K562 (cell line): Measurements from ENCODE around the gene LPCAT3. TPM values are rescaled to one million over a fixed set of nuclear protein-coding genes. Genes with fewer than 3 reads are reported as not detected.
A peak's percentile ranks its signal among the peaks of the same experiment; 100 is the strongest.

Experiments used
- CHD4 ChIP-seq: fragments of 200-600 bp; sonication (generic); IDR thresholded peaks from 3 replicates; pipeline ENCODE4 v1.6.1; 2012; ENCODE audit warnings: low read depth, mild to moderate bottlenecking, mixed read lengths, low read length, inconsistent platforms; ENCODE audit not compliant: insufficient read depth, insufficient replicate concordance, poor library complexity, severe bottlenecking
- RAD51 ChIP-seq: fragments of 450-650 bp; IDR thresholded peaks from 2 replicates; pipeline ENCODE4 v1.7.1; 2016; ENCODE audit warnings: low read depth, mild to moderate bottlenecking, borderline replicate concordance
- RBM22 ChIP-seq: fragments of 200-400 bp; formaldehyde crosslinking; IDR thresholded peaks from 2 replicates; pipeline ENCODE4 v1.6.1; 2018; ENCODE audit warnings: low read length, low read depth; ENCODE audit not compliant: poor library complexity, severe bottlenecking
- RBM25 ChIP-seq: fragments of 200-400 bp; formaldehyde crosslinking; IDR thresholded peaks from 2 replicates; pipeline ENCODE4 v1.6.1; 2018; ENCODE audit warnings: low read length, low read depth, moderate library complexity; ENCODE audit not compliant: severe bottlenecking
- SP1 ChIP-seq: sonication (generic); formaldehyde crosslinking; IDR thresholded peaks from 2 replicates; pipeline ENCODE4 v1.8.1; 2022; ENCODE audit warnings: mild to moderate bottlenecking, missing genetic modification reagents
- TRIM24 ChIP-seq, 2 experiments: fragments of 450-650 bp; IDR thresholded peaks; 2 replicates each; pipeline ENCODE4 v1.6.1; 2016
- ZBTB40 ChIP-seq, 2 experiments: fragments of 450-650 bp in 1 of 2; sonication (generic) in 1 of 2; formaldehyde crosslinking in 1 of 2; IDR thresholded peaks; 2 replicates each; pipeline versions ENCODE4 v1.7.1 to v1.9.0; 2016 to 2022; ENCODE audit warnings: inconsistent platforms in 1 of 2, mild to moderate bottlenecking in 1 of 2, missing genetic modification reagents in 1 of 2
- ZNF707 ChIP-seq: fragments of 250-450 bp; sonication (Bioruptor Pico); conservative IDR thresholded peaks from 2 replicates; pipeline ENCODE4 v1.8.0; 2022; ENCODE audit warnings: inconsistent platforms, mild to moderate bottlenecking, moderate library complexity
- polyA plus RNA-seq, 8 experiments: library from polyadenylated mRNA; depleted of rRNA in 4 of 8; stranded (reverse) in 5 of 8; unstranded in 3 of 8; fragments of >200 nt; fragmentation: Nextera tagmentation in 2 of 8; fragmentation: Illumina TruSeq in 1 of 8; extraction: Ambion mirVana in 2 of 8; extraction: Trizol in 1 of 8; gene quantifications; 2 replicates each; pipeline versions ENCODE4 v1.2.1 to v1.2.3, GENCODE V29; 2011 to 2014; ENCODE audit warnings: inconsistent platforms in 1 of 8, missing spikeins in 1 of 8
- total RNA-seq, 7 experiments: library from RNA; depleted of rRNA in 6 of 7; stranded (reverse); fragments of >200 nt in 6 of 7; fragmentation: Illumina TruSeq in 2 of 7; extraction: Trizol in 2 of 7; gene quantifications; 2 replicates each; pipeline versions ENCODE4 v1.2.1 to v1.2.3, GENCODE V29; 2011 to 2021; ENCODE audit warnings: low replicate concordance in 1 of 7
- TF ChIP-seq, protein P1 (sequence below): sonication (generic); formaldehyde crosslinking; IDR thresholded peaks from 2 replicates; pipeline ENCODE4 v1.8.1; 2023; ENCODE audit warnings: mild to moderate bottlenecking, missing genetic modification reagents
- TF ChIP-seq, protein P2 (sequence below): conservative IDR thresholded peaks from 2 replicates; pipeline ENCODE4 v1.6.1; 2011; ENCODE audit warnings: low read depth, mild to moderate bottlenecking, low read length; ENCODE audit not compliant: control insufficient read depth

Gene LPCAT3
- total and polyA plus RNA-seq, 9 of the 15 experiments (the other 6 are each of a cell fraction or from before 2014, with no cell fraction given) = 4.9 to 52.5 (median 25.3) TPM

GRCh38 chr12:6961695-6962284 is 56.5 kb downstream of the LPCAT3 start (continued):
- TF ChIP-seq RAD51 (no peak), SP1 (CRISPR knock-in tag) (peak; percentile 41; the same call in 1 of the 2 replicates), RBM22 (no peak), ZBTB40 (IDR thresholded peaks at IDR 0.05) (peak; percentile 89), ZBTB40 (CRISPR knock-in tag; IDR thresholded peaks at IDR 0.05) (no peak), TRIM24 (IDR thresholded peaks at IDR 0.05) (peak in 1 of 2 experiments; percentile 46; a peak in 1 of 4 replicates), ZNF707 (CRISPR knock-in tag) (no peak), RBM25 (no peak), CHD4 (no peak)
- TF ChIP-seq, protein P1, sequence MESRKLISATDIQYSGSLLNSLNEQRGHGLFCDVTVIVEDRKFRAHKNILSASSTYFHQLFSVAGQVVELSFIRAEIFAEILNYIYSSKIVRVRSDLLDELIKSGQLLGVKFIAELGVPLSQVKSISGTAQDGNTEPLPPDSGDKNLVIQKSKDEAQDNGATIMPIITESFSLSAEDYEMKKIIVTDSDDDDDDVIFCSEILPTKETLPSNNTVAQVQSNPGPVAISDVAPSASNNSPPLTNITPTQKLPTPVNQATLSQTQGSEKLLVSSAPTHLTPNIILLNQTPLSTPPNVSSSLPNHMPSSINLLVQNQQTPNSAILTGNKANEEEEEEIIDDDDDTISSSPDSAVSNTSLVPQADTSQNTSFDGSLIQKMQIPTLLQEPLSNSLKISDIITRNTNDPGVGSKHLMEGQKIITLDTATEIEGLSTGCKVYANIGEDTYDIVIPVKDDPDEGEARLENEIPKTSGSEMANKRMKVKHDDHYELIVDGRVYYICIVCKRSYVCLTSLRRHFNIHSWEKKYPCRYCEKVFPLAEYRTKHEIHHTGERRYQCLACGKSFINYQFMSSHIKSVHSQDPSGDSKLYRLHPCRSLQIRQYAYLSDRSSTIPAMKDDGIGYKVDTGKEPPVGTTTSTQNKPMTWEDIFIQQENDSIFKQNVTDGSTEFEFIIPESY (CRISPR knock-in tag) = no peak
- TF ChIP-seq, protein P2, sequence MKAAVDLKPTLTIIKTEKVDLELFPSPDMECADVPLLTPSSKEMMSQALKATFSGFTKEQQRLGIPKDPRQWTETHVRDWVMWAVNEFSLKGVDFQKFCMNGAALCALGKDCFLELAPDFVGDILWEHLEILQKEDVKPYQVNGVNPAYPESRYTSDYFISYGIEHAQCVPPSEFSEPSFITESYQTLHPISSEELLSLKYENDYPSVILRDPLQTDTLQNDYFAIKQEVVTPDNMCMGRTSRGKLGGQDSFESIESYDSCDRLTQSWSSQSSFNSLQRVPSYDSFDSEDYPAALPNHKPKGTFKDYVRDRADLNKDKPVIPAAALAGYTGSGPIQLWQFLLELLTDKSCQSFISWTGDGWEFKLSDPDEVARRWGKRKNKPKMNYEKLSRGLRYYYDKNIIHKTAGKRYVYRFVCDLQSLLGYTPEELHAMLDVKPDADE = 0 out of 2 replicates have a peak, but pooled peaks have one; percentile 41
